Right lobe of liver (tissue), 4 donors: ENCODE measurements around the gene PKD2L2.

Experiments
- POLR2A ChIP-seq: fragments of 450-650 bp; IDR thresholded peaks from one replicate; pipeline ENCODE4 v1.6.1; 2017; ENCODE audit warnings: antibody characterized with exemption, mild to moderate bottlenecking
- TF ChIP-seq, protein P1 (sequence below), 4 donors: fragments of 200-600 bp in 3 of 4; fragments of 450-650 bp in 1 of 4; IDR thresholded peaks; one replicate each; pipeline versions ENCODE4 v1.5.1 to v1.8.0; 2016 to 2022; ENCODE audit warnings: antibody characterized with exemption in 4 of 4, mild to moderate bottlenecking in 2 of 4
- donor health status: DM: no; HTN: no; CAD: no.
- donor health status: DM: no; HTN: no; CAD: no.
- donor health status: DM: no; HTN: yes; CAD: no.

DNA sequence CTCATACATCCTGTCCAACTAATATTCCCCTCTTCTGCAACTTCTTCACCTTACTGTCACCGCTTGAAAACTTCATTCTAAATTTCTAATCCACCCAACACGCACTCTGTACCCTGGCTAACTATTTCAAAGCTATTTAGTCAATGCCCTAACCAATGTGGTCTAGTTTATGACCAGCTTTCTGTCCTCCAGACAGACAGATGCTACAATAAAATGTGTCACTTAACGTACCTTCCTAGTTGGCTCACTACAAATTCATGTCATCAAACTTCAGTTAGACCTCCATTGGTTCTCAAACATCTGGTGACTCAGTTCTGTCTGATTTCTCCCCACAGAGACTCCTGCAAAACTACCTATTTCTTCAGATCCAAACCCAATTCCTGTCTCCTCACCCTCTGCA, 86.0 kb downstream of the PKD2L2 start:
- TF ChIP-seq, protein P1, sequence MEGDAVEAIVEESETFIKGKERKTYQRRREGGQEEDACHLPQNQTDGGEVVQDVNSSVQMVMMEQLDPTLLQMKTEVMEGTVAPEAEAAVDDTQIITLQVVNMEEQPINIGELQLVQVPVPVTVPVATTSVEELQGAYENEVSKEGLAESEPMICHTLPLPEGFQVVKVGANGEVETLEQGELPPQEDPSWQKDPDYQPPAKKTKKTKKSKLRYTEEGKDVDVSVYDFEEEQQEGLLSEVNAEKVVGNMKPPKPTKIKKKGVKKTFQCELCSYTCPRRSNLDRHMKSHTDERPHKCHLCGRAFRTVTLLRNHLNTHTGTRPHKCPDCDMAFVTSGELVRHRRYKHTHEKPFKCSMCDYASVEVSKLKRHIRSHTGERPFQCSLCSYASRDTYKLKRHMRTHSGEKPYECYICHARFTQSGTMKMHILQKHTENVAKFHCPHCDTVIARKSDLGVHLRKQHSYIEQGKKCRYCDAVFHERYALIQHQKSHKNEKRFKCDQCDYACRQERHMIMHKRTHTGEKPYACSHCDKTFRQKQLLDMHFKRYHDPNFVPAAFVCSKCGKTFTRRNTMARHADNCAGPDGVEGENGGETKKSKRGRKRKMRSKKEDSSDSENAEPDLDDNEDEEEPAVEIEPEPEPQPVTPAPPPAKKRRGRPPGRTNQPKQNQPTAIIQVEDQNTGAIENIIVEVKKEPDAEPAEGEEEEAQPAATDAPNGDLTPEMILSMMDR (IDR thresholded peaks at IDR 0.05) = no peak
- no peak for TF ChIP-seq POLR2A
